Tibial nerve (tissue), 4 donors: Measurements from ENCODE around the gene P2RX7. TPM values are rescaled to one million over a fixed set of nuclear protein-coding genes. Genes with fewer than 3 reads are reported as not detected.
A peak's percentile ranks its signal among the peaks of the same experiment; 100 is the strongest.
"Not testable (repeated sequence)": the region's sequence is repeated elsewhere in the genome, so short reads cannot be mapped to it uniquely, and the experiment has no call there.

Experiments
- DNase-seq, 2 donors: peaks; one replicate each; pipeline ENCODE4 v3.0.0-alpha.2; 2019; ENCODE audit warnings: low spot score in 2 of 2
- H3K27ac ChIP-seq, 4 donors: fragments of 200-600 bp; sonication (generic) in 3 of 4; one replicate each; pipeline ENCODE4 v1.5.1; 2017 to 2019; ENCODE audit warnings: mild to moderate bottlenecking in 1 of 4
- H3K27me3 ChIP-seq, 2 donors: fragments of 200-600 bp; sonication (generic) in 1 of 2; one replicate each; pipeline versions ENCODE4 v1.5.1 to v1.6.0; 2017 to 2019
- H3K36me3 ChIP-seq, 3 donors: fragments of 200-600 bp; sonication (generic); one replicate each; pipeline ENCODE4 v1.5.1; 2018 to 2019
- H3K4me1 ChIP-seq, 4 donors: fragments of 200-600 bp; sonication (generic) in 3 of 4; one replicate each; pipeline ENCODE4 v1.5.1; 2017 to 2019
- H3K4me3 ChIP-seq, 4 donors: fragments of 200-600 bp; sonication (generic) in 3 of 4; one replicate each; pipeline ENCODE4 v1.5.1; 2017 to 2019; ENCODE audit warnings: mild to moderate bottlenecking in 1 of 4, moderate library complexity in 1 of 4
- H3K9me3 ChIP-seq, 4 donors: fragments of 200-600 bp; sonication (generic) in 3 of 4; one replicate each; pipeline ENCODE4 v1.5.1; 2017 to 2019
- CTCF ChIP-seq, 5 experiments: fragments of 200-600 bp in 3 of 5; fragments of 450-650 bp in 2 of 5; sonication (generic) in 3 of 5; IDR thresholded peaks; one replicate each; pipeline ENCODE4 v1.5.1; 2016 to 2019; ENCODE audit warnings: antibody characterized with exemption in 5 of 5, mild to moderate bottlenecking in 3 of 5, moderate library complexity in 2 of 5
- EP300 ChIP-seq, 2 donors: sonication (generic); formaldehyde crosslinking; IDR thresholded peaks; one replicate each; pipeline ENCODE4 v1.6.1; 2017; ENCODE audit warnings: antibody characterized with exemption in 2 of 2, mild to moderate bottlenecking in 1 of 2
- POLR2A ChIP-seq, 2 donors: fragments of 450-650 bp; IDR thresholded peaks; one replicate each; pipeline ENCODE4 v1.6.1; 2017; ENCODE audit warnings: antibody characterized with exemption in 2 of 2, mild to moderate bottlenecking in 2 of 2, moderate library complexity in 2 of 2
- WGBS, 2 donors: methylation state at CpG; one replicate each; pipeline ENCODE4 v1.1.5; 2018; 5-methylcytosine and 5-hydroxymethylcytosine counted together
- total RNA-seq, 4 donors: library from RNA; depleted of rRNA; stranded (reverse); fragments of >200 nt; gene quantifications; one replicate each; pipeline ENCODE4 v1.1.0, GENCODE V29; 2016

P2RX7 gene
- total RNA-seq, 4 donors from 2014 or later, result 5.2 to 13.8 (median 9.5) TPM

- DNase-seq, result peak in 1 of 2 donors; percentile 58
- H3K4me1 ChIP-seq, H3K9me3 ChIP-seq, H3K27ac ChIP-seq, H3K4me3 ChIP-seq, H3K27me3 ChIP-seq: not testable (repeated sequence)
- peaks cover 2 to 82% (median 13%) of the 10 kb centered on the region in 3 donors for H3K36me3 ChIP-seq
- 46 to 51% methylated on average over 19 of the region's 19 CpGs for WGBS, 2 donors
- peak; percentile 79 to 87 (median 86) for TF ChIP-seq CTCF (IDR thresholded peaks at IDR 0.05)
- peak in 1 of 2 donors; percentile 15 for TF ChIP-seq EP300 (IDR thresholded peaks at IDR 0.05)
These were observed 97.3 kb downstream of the P2RX7 start for GRCh38 chr12:121229826-121230537.

- 86 to 92% methylated on average over 12 of the region's 12 CpGs for WGBS, 2 donors
- H3K36me3 ChIP-seq, result peaks cover 2 to 83% (median 13%) of the 10 kb centered on the region in 3 donors
- H3K4me1 ChIP-seq, result peaks cover 0 to 9% (median 0%) of the 10 kb centered on the region in 4 donors
- TF ChIP-seq EP300 (IDR thresholded peaks at IDR 0.05) (no peak), CTCF (IDR thresholded peaks at IDR 0.05) (peak in 1 of 5 experiments; percentile 15)
- no peak overlapping the region for H3K4me3 ChIP-seq
- DNase-seq, result no peak
- H3K27me3 ChIP-seq, result no peaks in the 10 kb centered on the region
- no peaks in the 10 kb centered on the region for H3K9me3 ChIP-seq
- H3K27ac ChIP-seq, result no peak overlapping the region
These were observed 97.8 kb downstream of the P2RX7 start for GRCh38 chr12:121230538-121230907.

- Histone ChIP-seq H3K4me3 (no peak overlapping the region), H3K9me3 (no peaks in the 10 kb centered on the region), H3K36me3 (peaks cover 2 to 83% (median 13%) of the 10 kb centered on the region in 3 donors), H3K27me3 (no peaks in the 10 kb centered on the region), H3K4me1 (peaks cover 0 to 9% (median 0%) of the 10 kb centered on the region in 4 donors), H3K27ac (no peak overlapping the region)
- TF ChIP-seq POLR2A (IDR thresholded peaks at IDR 0.05) (no peak), CTCF (IDR thresholded peaks at IDR 0.05) (no peak), EP300 (IDR thresholded peaks at IDR 0.05) (no peak)
- no peak for DNase-seq
- WGBS, 2 donors, result 85 to 91% methylated on average over 16 of the region's 16 CpGs
These were observed 99.5 kb downstream of the P2RX7 start for GRCh38 chr12:121232163-121232562.

- peaks cover 0 to 18% (median 0%) of the 10 kb centered on the region in 4 donors for H3K4me1 ChIP-seq
- H3K27me3 ChIP-seq, result no peaks in the 10 kb centered on the region
- WGBS, 2 donors, result 88 to 96% methylated on average over 9 to 11 of the region's 14 CpGs
- peaks cover 0 to 89% (median 13%) of the 10 kb centered on the region in 3 donors for H3K36me3 ChIP-seq
- TF ChIP-seq EP300 (IDR thresholded peaks at IDR 0.05) (no peak), POLR2A (IDR thresholded peaks at IDR 0.05) (no peak), CTCF (IDR thresholded peaks at IDR 0.05) (no peak)
- no peak for DNase-seq
- no peaks in the 10 kb centered on the region for H3K9me3 ChIP-seq
- H3K4me3 ChIP-seq, result no peak overlapping the region
- no peak overlapping the region for H3K27ac ChIP-seq
These were observed 100.4 kb downstream of the P2RX7 start for GRCh38 chr12:121232977-121233627.

- no peak overlapping the region for H3K4me3 ChIP-seq
- peaks cover 0 to 87% (median 12%) of the 10 kb centered on the region in 3 donors for H3K36me3 ChIP-seq
- H3K27me3 ChIP-seq, result no peaks in the 10 kb centered on the region
- WGBS, 2 donors, result 80 to 94% methylated on average over 7 to 11 of the region's 11 CpGs
- H3K27ac ChIP-seq, result no peak overlapping the region
- no peak for DNase-seq
- H3K9me3 ChIP-seq, result no peaks in the 10 kb centered on the region
- TF ChIP-seq CTCF (IDR thresholded peaks at IDR 0.05) (no peak), POLR2A (IDR thresholded peaks at IDR 0.05) (no peak), EP300 (IDR thresholded peaks at IDR 0.05) (no peak)
- peaks cover 0 to 22% (median under 1%) of the 10 kb centered on the region in 4 donors for H3K4me1 ChIP-seq
These were observed 100.9 kb downstream of the P2RX7 start for GRCh38 chr12:121233628-121234020.
